K562 (cell line): ENCODE measurements around the gene ANKRD13A. TPM values are rescaled to one million over a fixed set of nuclear protein-coding genes. Genes with fewer than 3 reads are reported as not detected.
"Not testable (repeated sequence)": the region's sequence is repeated elsewhere in the genome, so short reads cannot be mapped to it uniquely, and the experiment has no call there.

Experiments used
- ADNP ChIP-seq: fragments of 200-800 bp; sonication (Bioruptor generic); IDR thresholded peaks from 2 replicates; pipeline ENCODE4 v1.6.1; 2016; ENCODE audit warnings: missing genetic modification characterization, missing compliant biosample characterization
- C11orf30 ChIP-seq: fragments of 450-650 bp; IDR thresholded peaks from 2 replicates; pipeline ENCODE4 v1.6.1; 2016; ENCODE audit warnings: low read depth, mild to moderate bottlenecking
- CEBPG ChIP-seq, 3 experiments: fragments of 200-800 bp in 1 of 3; sonication (Bioruptor generic) in 1 of 3; sonication (generic) in 1 of 3; formaldehyde crosslinking in 1 of 3; IDR thresholded peaks in 2 of 3; conservative IDR thresholded peaks in 1 of 3; 2 replicates each; pipeline versions ENCODE4 v1.6.1 to v1.8.0; 2016 to 2022; ENCODE audit warnings: missing compliant biosample characterization in 2 of 3, missing genetic modification characterization in 2 of 3, mild to moderate bottlenecking in 1 of 3, missing genetic modification reagents in 1 of 3
- EP400 ChIP-seq: fragments of 450-650 bp; IDR thresholded peaks from 2 replicates; pipeline ENCODE4 v1.6.1; 2017; ENCODE audit warnings: antibody characterized with exemption, mild to moderate bottlenecking, moderate library complexity
- MAFF ChIP-seq: IDR thresholded peaks from 2 replicates; pipeline ENCODE4 v1.6.1; 2012; ENCODE audit warnings: low read length, improper control_type of control experiment
- MAFK ChIP-seq: IDR thresholded peaks from 2 replicates; pipeline ENCODE4 v1.6.1; 2011; ENCODE audit warnings: low read length, improper control_type of control experiment
- MTA3 ChIP-seq: fragments of 450-650 bp; formaldehyde crosslinking; IDR thresholded peaks from 2 replicates; pipeline ENCODE4 v1.6.1; 2017; ENCODE audit warnings: mild to moderate bottlenecking, borderline replicate concordance
- ZBTB7A ChIP-seq: IDR thresholded peaks from 2 replicates; pipeline ENCODE4 v1.6.1; 2011; ENCODE audit warnings: low read depth, mild to moderate bottlenecking, low read length, moderate library complexity, borderline replicate concordance; ENCODE audit not compliant: control insufficient read depth
- ZEB2 ChIP-seq: fragments of 450-650 bp; IDR thresholded peaks from 2 replicates; pipeline ENCODE4 v1.6.1; 2016
- polyA plus RNA-seq, 8 experiments: library from polyadenylated mRNA; depleted of rRNA in 4 of 8; stranded (reverse) in 5 of 8; unstranded in 3 of 8; fragments of >200 nt; fragmentation: Nextera tagmentation in 2 of 8; fragmentation: Illumina TruSeq in 1 of 8; extraction: Ambion mirVana in 2 of 8; extraction: Trizol in 1 of 8; gene quantifications; 2 replicates each; pipeline versions ENCODE4 v1.2.1 to v1.2.3, GENCODE V29; 2011 to 2014; ENCODE audit warnings: inconsistent platforms in 1 of 8, missing spikeins in 1 of 8
- total RNA-seq, 7 experiments: library from RNA; depleted of rRNA in 6 of 7; stranded (reverse); fragments of >200 nt in 6 of 7; fragmentation: Illumina TruSeq in 2 of 7; extraction: Trizol in 2 of 7; gene quantifications; 2 replicates each; pipeline versions ENCODE4 v1.2.1 to v1.2.3, GENCODE V29; 2011 to 2021; ENCODE audit warnings: low replicate concordance in 1 of 7
- TF ChIP-seq, protein P1 (sequence below): fragments of 450-650 bp; IDR thresholded peaks from 2 replicates; pipeline ENCODE4 v1.6.1; 2016; ENCODE audit warnings: borderline replicate concordance
- TF ChIP-seq, protein P2 (sequence below), 2 experiments: IDR thresholded peaks in 1 of 2; conservative IDR thresholded peaks in 1 of 2; 2 replicates each; pipeline ENCODE4 v1.6.1; 2016; ENCODE audit warnings: low read depth in 2 of 2, mild to moderate bottlenecking in 1 of 2, missing compliant biosample characterization in 1 of 2, missing genetic modification characterization in 1 of 2, moderate library complexity in 1 of 2
- TF ChIP-seq, protein P3 (sequence below): IDR thresholded peaks from 2 replicates; pipeline ENCODE4 v1.6.1; 2012; ENCODE audit warnings: low read depth, low read length, improper control_type of control experiment, borderline replicate concordance
- TF ChIP-seq, protein P4 (sequence below): fragments of 200-800 bp; sonication (Bioruptor generic); IDR thresholded peaks from 2 replicates; pipeline ENCODE4 v1.6.1; 2017; ENCODE audit warnings: missing genetic modification characterization, missing compliant biosample characterization
- TF ChIP-seq, protein P5 (sequence below): fragments of 200-800 bp; sonication (Bioruptor generic); IDR thresholded peaks from 2 replicates; pipeline ENCODE4 v1.6.1; 2017; ENCODE audit warnings: missing genetic modification characterization, missing compliant biosample characterization

Gene ANKRD13A
- total and polyA plus RNA-seq, 9 of the 15 experiments (the other 6 are each of a cell fraction or from before 2014, with no cell fraction given) = 5.0 to 55.0 (median 41.5) TPM

DNA sequence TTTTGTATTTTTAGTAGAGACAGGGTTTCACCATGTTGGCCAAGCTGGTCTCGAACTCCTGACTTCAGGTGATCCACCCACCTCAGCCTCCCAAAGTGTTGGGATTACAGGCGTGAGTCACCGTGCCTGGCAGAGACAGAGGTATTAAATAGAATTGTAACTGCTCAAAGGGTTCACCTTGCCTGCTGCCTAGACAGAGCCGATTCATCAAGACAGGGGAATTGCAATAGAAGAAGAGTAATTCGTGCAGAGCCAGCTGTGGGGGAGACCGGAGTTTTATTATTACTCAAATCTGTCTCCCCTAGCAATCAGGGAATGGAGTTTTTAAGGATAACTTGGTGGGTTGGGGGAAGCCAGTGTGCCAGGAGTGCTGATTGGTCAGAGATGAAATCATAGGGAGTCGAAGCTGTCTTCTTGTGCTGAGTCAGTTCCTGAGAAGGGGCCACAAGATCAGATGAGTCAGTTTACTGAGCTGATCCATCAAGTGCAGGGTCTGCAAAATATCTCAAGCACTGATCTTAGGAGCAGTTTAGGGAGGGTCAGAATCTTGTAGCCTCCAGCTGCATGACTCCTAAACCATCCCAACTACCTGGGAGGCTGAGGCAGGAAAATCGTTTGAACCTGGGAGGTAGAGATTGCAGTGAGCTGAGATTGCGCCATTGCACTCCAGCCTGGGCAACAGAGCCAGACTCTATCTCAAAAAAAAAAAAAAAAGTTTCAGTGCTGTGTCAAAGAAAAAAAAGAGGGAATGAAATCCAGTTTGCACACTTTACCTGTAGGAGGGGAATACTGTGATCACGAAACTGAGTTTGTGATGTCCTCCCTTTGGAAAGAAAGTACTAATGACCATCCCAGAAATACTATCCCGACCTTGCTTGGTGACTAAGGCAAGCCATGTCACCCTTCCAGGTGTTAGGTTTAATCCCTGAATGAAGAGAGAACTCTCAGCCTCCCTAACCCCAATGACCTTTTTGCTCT lies 56.4 kb downstream of the ANKRD13A start (continued):
- TF ChIP-seq ADNP (tag) = peak; percentile 95
- TF ChIP-seq MTA3 = peak; percentile 53; the same call in 1 of the 2 replicates
- TF ChIP-seq CEBPG (CRISPR knock-in tag; IDR thresholded peaks at IDR 0.05) = peak; percentile 84
- peak; percentile 80 to 98 for TF ChIP-seq CEBPG (tag; conservative IDR thresholded peaks at IDR 0.05 in 1 of 2, IDR thresholded peaks at IDR 0.05 in 1 of 2)
- TF ChIP-seq, protein P1, sequence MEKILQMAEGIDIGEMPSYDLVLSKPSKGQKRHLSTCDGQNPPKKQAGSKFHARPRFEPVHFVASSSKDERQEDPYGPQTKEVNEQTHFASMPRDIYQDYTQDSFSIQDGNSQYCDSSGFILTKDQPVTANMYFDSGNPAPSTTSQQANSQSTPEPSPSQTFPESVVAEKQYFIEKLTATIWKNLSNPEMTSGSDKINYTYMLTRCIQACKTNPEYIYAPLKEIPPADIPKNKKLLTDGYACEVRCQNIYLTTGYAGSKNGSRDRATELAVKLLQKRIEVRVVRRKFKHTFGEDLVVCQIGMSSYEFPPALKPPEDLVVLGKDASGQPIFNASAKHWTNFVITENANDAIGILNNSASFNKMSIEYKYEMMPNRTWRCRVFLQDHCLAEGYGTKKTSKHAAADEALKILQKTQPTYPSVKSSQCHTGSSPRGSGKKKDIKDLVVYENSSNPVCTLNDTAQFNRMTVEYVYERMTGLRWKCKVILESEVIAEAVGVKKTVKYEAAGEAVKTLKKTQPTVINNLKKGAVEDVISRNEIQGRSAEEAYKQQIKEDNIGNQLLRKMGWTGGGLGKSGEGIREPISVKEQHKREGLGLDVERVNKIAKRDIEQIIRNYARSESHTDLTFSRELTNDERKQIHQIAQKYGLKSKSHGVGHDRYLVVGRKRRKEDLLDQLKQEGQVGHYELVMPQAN = peak; percentile 40; the same call in 1 of the 2 replicates
- TF ChIP-seq, protein P2, sequence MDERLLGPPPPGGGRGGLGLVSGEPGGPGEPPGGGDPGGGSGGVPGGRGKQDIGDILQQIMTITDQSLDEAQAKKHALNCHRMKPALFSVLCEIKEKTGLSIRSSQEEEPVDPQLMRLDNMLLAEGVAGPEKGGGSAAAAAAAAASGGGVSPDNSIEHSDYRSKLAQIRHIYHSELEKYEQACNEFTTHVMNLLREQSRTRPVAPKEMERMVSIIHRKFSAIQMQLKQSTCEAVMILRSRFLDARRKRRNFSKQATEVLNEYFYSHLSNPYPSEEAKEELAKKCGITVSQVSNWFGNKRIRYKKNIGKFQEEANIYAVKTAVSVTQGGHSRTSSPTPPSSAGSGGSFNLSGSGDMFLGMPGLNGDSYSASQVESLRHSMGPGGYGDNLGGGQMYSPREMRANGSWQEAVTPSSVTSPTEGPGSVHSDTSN (CRISPR knock-in tag; IDR thresholded peaks at IDR 0.05; ENCODE audit: low read depth) = not testable (repeated sequence)
- TF ChIP-seq, protein P2 (tag; conservative IDR thresholded peaks at IDR 0.05; ENCODE audit: low read depth) = peak; percentile 25; the same call in 1 of the 2 replicates
- TF ChIP-seq ZEB2 = peak; percentile 67; the same call in 1 of the 2 replicates
- TF ChIP-seq EP400 = peak; percentile 29; the same call in 1 of the 2 replicates
- TF ChIP-seq ZBTB7A = peak; percentile 61; the same call in 1 of the 2 replicates
- TF ChIP-seq, protein P3, sequence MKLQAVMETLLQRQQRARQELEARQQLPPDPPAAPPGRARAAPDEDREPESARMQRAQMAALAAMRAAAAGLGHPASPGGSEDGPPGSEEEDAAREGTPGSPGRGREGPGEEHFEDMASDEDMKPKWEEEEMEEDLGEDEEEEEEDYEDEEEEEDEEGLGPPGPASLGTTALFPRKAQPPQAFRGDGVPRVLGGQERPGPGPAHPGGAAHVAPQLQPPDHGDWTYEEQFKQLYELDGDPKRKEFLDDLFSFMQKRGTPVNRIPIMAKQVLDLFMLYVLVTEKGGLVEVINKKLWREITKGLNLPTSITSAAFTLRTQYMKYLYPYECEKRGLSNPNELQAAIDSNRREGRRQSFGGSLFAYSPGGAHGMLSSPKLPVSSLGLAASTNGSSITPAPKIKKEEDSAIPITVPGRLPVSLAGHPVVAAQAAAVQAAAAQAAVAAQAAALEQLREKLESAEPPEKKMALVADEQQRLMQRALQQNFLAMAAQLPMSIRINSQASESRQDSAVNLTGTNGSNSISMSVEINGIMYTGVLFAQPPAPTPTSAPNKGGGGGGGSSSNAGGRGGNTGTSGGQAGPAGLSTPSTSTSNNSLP = 0 out of 2 replicates have a peak, but pooled peaks have one; percentile 30
- peak; percentile 77; the same call in 1 of the 2 replicates for TF ChIP-seq MAFF
- TF ChIP-seq, protein P4, sequence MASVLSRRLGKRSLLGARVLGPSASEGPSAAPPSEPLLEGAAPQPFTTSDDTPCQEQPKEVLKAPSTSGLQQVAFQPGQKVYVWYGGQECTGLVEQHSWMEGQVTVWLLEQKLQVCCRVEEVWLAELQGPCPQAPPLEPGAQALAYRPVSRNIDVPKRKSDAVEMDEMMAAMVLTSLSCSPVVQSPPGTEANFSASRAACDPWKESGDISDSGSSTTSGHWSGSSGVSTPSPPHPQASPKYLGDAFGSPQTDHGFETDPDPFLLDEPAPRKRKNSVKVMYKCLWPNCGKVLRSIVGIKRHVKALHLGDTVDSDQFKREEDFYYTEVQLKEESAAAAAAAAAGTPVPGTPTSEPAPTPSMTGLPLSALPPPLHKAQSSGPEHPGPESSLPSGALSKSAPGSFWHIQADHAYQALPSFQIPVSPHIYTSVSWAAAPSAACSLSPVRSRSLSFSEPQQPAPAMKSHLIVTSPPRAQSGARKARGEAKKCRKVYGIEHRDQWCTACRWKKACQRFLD (CRISPR knock-in tag) = peak; percentile 63; the same call in 1 of the 2 replicates
- peak; percentile 98 for TF ChIP-seq C11orf30
- TF ChIP-seq, protein P5, sequence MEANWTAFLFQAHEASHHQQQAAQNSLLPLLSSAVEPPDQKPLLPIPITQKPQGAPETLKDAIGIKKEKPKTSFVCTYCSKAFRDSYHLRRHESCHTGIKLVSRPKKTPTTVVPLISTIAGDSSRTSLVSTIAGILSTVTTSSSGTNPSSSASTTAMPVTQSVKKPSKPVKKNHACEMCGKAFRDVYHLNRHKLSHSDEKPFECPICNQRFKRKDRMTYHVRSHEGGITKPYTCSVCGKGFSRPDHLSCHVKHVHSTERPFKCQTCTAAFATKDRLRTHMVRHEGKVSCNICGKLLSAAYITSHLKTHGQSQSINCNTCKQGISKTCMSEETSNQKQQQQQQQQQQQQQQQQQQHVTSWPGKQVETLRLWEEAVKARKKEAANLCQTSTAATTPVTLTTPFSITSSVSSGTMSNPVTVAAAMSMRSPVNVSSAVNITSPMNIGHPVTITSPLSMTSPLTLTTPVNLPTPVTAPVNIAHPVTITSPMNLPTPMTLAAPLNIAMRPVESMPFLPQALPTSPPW (CRISPR knock-in tag) = peak; percentile 54
- TF ChIP-seq MAFK = peak; percentile 85
